Measurements from ENCODE around the gene BNC1.

Gene BNC1, protein sequence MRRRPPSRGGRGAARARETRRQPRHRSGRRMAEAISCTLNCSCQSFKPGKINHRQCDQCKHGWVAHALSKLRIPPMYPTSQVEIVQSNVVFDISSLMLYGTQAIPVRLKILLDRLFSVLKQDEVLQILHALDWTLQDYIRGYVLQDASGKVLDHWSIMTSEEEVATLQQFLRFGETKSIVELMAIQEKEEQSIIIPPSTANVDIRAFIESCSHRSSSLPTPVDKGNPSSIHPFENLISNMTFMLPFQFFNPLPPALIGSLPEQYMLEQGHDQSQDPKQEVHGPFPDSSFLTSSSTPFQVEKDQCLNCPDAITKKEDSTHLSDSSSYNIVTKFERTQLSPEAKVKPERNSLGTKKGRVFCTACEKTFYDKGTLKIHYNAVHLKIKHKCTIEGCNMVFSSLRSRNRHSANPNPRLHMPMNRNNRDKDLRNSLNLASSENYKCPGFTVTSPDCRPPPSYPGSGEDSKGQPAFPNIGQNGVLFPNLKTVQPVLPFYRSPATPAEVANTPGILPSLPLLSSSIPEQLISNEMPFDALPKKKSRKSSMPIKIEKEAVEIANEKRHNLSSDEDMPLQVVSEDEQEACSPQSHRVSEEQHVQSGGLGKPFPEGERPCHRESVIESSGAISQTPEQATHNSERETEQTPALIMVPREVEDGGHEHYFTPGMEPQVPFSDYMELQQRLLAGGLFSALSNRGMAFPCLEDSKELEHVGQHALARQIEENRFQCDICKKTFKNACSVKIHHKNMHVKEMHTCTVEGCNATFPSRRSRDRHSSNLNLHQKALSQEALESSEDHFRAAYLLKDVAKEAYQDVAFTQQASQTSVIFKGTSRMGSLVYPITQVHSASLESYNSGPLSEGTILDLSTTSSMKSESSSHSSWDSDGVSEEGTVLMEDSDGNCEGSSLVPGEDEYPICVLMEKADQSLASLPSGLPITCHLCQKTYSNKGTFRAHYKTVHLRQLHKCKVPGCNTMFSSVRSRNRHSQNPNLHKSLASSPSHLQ

DNA sequence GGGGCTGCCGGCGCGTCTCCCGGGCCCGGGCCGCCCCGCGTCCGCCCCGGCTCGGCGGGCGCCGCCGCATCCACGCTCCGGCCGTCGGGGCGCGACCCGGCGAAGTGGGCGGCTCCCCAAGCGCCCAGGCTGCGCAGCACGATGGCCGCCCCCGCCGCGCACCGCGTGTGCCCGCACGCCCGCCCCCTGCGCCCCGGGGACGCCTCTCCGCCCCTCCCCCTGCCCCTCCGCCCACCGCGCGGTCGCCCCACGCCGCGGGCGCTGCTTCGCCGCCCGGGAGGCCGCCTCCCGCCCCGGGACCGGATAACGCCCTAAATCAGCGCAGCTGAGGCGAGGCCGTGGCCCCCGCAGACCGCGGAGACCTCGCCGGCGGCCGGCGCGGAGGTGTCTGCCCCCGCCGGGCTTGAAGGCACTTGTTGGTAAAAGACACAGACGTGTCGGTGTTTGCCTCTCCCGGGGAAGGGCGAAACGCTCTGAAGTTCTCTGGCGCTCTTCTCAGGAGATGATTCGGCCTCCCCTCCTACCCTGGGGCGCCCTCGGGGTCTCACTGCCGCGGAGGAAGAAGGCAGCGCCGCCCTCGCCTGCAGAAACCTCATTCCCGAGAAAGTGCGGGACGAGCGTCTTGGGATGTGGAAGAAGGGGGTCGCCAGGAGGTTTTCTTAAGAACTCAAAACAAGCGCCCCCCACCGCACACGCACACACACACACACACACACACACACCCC, at the start of gene BNC1:
Gene BNC1 (minus strand): TSS at position 106 of the 725 bp plus-strand sequence. CDS start 36 bp downstream, at position 70.
- H3K27ac ChIP-seq = no peak within 1 kb of the TSS
- TF ChIP-seq, protein P1, sequence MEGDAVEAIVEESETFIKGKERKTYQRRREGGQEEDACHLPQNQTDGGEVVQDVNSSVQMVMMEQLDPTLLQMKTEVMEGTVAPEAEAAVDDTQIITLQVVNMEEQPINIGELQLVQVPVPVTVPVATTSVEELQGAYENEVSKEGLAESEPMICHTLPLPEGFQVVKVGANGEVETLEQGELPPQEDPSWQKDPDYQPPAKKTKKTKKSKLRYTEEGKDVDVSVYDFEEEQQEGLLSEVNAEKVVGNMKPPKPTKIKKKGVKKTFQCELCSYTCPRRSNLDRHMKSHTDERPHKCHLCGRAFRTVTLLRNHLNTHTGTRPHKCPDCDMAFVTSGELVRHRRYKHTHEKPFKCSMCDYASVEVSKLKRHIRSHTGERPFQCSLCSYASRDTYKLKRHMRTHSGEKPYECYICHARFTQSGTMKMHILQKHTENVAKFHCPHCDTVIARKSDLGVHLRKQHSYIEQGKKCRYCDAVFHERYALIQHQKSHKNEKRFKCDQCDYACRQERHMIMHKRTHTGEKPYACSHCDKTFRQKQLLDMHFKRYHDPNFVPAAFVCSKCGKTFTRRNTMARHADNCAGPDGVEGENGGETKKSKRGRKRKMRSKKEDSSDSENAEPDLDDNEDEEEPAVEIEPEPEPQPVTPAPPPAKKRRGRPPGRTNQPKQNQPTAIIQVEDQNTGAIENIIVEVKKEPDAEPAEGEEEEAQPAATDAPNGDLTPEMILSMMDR (IDR thresholded peaks at IDR 0.05) = no peak

DNA sequence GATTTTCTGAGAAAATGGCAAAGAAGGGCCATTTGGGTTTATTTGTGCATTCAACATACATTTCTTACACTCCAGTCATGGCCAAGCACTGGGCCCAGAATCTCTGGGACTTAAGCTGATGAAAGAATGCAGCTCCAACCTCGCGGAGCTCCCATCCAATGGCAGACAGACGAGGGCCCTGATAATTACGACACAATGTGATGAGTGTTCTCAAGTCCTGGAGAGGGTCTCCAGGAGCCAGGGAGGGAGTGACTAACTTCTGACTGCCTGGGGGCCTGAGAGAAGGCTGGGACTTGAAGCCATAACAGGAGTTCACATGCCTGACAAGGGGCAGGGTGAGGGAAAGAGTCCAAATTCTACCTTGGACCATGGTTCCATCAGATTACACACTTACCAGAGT, 42.6 kb upstream of the BNC1 start:
- TF ChIP-seq, protein P1 (IDR thresholded peaks at IDR 0.05) = no peak
- no peak for TF ChIP-seq ZFX (IDR thresholded peaks at IDR 0.05; ENCODE audit: borderline replicate concordance)
- no peak overlapping the region for H3K27ac ChIP-seq

DNA sequence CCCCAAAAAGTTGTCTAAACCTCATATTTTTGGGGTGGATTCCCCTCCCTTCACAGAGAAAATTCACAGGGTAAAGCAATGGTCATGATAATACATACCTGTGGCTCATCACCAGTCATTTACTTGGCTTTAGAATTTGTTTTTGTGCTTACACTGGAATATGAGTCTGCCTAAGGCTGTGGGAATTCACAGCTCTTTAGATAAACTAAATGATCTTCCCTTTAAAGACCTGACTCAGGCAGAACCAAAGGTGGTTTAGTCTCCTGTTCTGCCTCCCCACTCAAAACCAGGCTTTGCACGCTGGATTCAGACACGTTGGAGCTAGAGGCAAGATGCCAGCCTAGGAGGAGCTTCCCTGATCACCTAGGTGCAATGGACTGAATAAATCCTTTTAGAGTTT, 40.3 kb upstream of the BNC1 start:
- no peak for TF ChIP-seq ZFX (IDR thresholded peaks at IDR 0.05; ENCODE audit: borderline replicate concordance)
- TF ChIP-seq, protein P1 (IDR thresholded peaks at IDR 0.05) = no peak
- no peak overlapping the region for H3K27ac ChIP-seq

DNA sequence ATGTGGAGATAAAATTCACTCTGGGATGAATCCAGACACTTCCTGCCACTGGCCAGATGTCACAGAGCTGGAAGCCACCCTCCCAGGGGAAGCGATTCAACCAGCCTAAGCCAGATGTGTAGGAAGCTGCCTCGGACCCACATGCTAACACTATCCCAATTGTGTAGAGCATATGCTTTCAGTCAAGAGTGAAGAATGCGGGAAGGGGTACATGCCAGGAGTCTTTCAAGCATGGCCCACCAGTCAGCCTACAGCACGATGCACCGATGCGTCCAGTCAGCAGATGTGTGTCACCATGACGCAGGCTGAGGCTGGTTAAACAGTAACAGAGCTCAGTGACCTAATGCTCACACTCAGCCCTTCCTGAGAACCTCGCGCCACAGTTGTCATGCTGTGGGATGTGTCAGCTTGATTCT, 38.8 kb upstream of the BNC1 start:
- no peak overlapping the region for H3K27ac ChIP-seq
- TF ChIP-seq, protein P1 (IDR thresholded peaks at IDR 0.05) = no peak
- no peak for TF ChIP-seq ZFX (IDR thresholded peaks at IDR 0.05; ENCODE audit: borderline replicate concordance)

DNA sequence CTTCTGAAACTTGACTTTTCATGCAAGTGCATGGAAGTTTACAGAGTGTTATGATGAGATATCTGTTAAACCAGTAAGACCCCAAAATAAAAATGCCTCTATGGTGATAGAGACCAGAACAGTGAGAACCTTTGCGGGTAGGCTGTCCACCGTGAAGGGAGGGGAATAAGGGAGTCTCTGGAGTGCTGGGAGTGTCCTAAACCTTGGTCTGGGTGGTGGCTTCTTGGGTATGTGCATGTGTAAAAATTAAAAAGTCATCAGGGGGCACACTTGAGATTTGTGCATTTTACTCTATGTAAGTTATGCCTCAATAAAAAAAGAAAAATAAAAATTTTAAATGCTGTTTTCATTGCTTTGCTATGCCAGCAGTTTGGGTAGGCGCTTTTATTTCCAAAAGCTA, 38.2 kb upstream of the BNC1 start:
- H3K27ac ChIP-seq = no peak overlapping the region
- no peak for TF ChIP-seq ZFX (IDR thresholded peaks at IDR 0.05; ENCODE audit: borderline replicate concordance)
- TF ChIP-seq, protein P1 (IDR thresholded peaks at IDR 0.05) = no peak

DNA sequence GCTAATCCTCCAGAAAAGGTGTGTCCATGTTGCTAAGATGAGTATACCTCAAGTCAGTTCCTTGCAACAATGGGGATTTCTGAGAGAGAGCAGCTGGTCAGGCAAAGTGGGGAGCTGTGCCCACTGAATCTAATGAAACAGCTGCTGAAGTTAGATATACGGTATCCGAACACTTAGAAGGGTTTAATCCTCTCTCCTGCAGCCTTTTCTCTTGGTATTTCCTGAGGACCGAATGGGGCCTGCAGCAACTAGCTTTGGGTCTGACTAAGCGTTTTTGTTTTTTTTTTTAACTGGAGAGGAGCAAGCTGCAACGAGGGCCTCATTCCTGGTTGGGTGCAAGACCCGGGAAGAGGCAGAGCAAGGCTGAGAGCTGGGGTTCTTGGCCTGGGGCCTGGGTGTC, 37.6 kb upstream of the BNC1 start:
- no peak for TF ChIP-seq ZFX (IDR thresholded peaks at IDR 0.05; ENCODE audit: borderline replicate concordance)
- no peak overlapping the region for H3K27ac ChIP-seq

DNA sequence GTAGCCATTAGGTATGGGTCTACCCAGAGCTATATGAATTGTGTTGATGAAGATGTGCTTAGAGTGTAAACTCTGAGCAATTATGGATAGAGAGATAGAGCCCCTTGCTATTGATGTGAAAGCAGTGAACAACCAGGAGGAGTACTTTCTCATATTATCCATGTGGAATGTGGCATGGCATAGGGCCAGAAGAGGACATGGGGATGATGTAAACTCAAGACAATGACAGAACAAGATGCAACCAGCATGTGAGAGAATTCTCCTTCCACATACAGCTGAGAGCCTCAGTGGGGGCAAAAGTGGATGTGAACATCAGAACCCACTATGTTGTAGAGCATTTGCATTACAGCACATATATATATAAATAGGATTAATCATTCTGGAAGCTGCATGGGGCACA, 36.4 kb upstream of the BNC1 start:
- TF ChIP-seq, protein P1 (IDR thresholded peaks at IDR 0.05) = no peak
- no peak for TF ChIP-seq ZFX (IDR thresholded peaks at IDR 0.05; ENCODE audit: borderline replicate concordance)
- no peak overlapping the region for H3K27ac ChIP-seq
